SK-N-SH (cell line): ENCODE results near the gene SHISA8. TPM values are rescaled to one million over a fixed set of nuclear protein-coding genes. Genes with fewer than 3 reads are reported as not detected.
"Not testable (repeated sequence)": the region's sequence is repeated elsewhere in the genome, so short reads cannot be mapped to it uniquely, and the experiment has no call there.

Experiments used
- CTCF ChIA-PET: fragments of 300-600, 350-600 bp; formaldehyde crosslinking; extraction: SDS; loops from one replicate; lab custom pipeline; 2021; lab: Yijun Ruan, JAX
- POLR2A ChIA-PET: fragments of 350-600 bp; sonication (Branson Sonifier 250); formaldehyde crosslinking; extraction: SDS; loops from one replicate; lab custom pipeline; 2020; ENCODE audit warnings: antibody characterized with exemption, inconsistent platforms; lab: Yijun Ruan, JAX
- DNase-seq: peaks from one replicate; pipeline ENCODE4 v3.0.0; 2012
- H2AFZ ChIP-seq: fragments of 200-600 bp; sonication (generic); 2 replicates; pipeline ENCODE4 v1.8.1; 2016; ENCODE audit warnings: antibody characterized with exemption, mild to moderate bottlenecking, low read depth
- H3F3A ChIP-seq: fragments of 200-600 bp; sonication (generic); replicated peaks from 2 replicates; pipeline ENCODE3; 2016; ENCODE audit warnings: antibody characterized with exemption, mild to moderate bottlenecking; ENCODE audit not compliant: insufficient read depth
- H3K27ac ChIP-seq, 2 experiments: fragments of 200-500 bp in 1 of 2; fragments of 200-600 bp in 1 of 2; sonication (Bioruptor generic) in 1 of 2; sonication (generic), shearing (Covaris generic) in 1 of 2; 2 replicates each; pipeline versions ENCODE4 v1.5.1 to v1.6.1; 2014 to 2016; ENCODE audit warnings: low read depth in 2 of 2, inconsistent platforms in 1 of 2, low read length in 1 of 2, mild to moderate bottlenecking in 1 of 2, mixed read lengths in 1 of 2
- H3K27me3 ChIP-seq: fragments of 200-600 bp; sonication (generic), shearing (Covaris generic); 2 replicates; pipeline ENCODE4 v1.6.1; 2016; ENCODE audit warnings: mixed run types; ENCODE audit not compliant: insufficient read depth
- H3K36me3 ChIP-seq, 2 experiments: fragments of 200-500 bp in 1 of 2; fragments of 200-600 bp in 1 of 2; sonication (Bioruptor generic) in 1 of 2; sonication (generic) in 1 of 2; replicated peaks in 1 of 2; 2 replicates each; pipeline versions ENCODE3 to v1.5.1; 2014 to 2016; ENCODE audit warnings: low read length in 1 of 2, mild to moderate bottlenecking in 1 of 2; ENCODE audit not compliant: insufficient read depth in 2 of 2, control insufficient read depth in 1 of 2
- H3K4me1 ChIP-seq, 2 experiments: fragments of 200-500 bp in 1 of 2; fragments of 200-600 bp in 1 of 2; sonication (Bioruptor generic) in 1 of 2; sonication (generic), shearing (Covaris generic) in 1 of 2; 2 replicates each; pipeline versions ENCODE4 v1.5.1 to v1.6.1; 2014 to 2016; ENCODE audit warnings: low read depth in 1 of 2, low read length in 1 of 2, mixed run types in 1 of 2; ENCODE audit not compliant: insufficient read depth in 2 of 2, control insufficient read depth in 1 of 2
- H3K4me2 ChIP-seq: fragments of 200-600 bp; sonication (generic), shearing (Covaris generic); 2 replicates; pipeline ENCODE4 v1.6.1; 2017; ENCODE audit warnings: mixed run types
- H3K4me3 ChIP-seq, 2 experiments: fragments of 200-500 bp in 1 of 2; fragments of 200-600 bp in 1 of 2; sonication (Bioruptor generic) in 1 of 2; sonication (generic), shearing (Covaris generic) in 1 of 2; 2 replicates each; pipeline versions ENCODE4 v1.5.1 to v1.8.1; 2014 to 2016; ENCODE audit warnings: low read depth in 2 of 2, inconsistent platforms in 1 of 2, low read length in 1 of 2, mild to moderate bottlenecking in 1 of 2, mixed read lengths in 1 of 2, moderate library complexity in 1 of 2
- H3K79me2 ChIP-seq: fragments of 200-600 bp; sonication (generic); 2 replicates; pipeline ENCODE4 v1.8.1; 2017; ENCODE audit warnings: mild to moderate bottlenecking; ENCODE audit not compliant: insufficient read depth
- H3K9ac ChIP-seq: fragments of 200-600 bp; sonication (generic); 2 replicates; pipeline ENCODE4 v1.6.1; 2017; ENCODE audit warnings: mixed run types
- H3K9me2 ChIP-seq: fragments of 200-600 bp; sonication (generic); 2 replicates; pipeline ENCODE4 v1.6.1; 2017; ENCODE audit warnings: mixed run types
- H3K9me3 ChIP-seq: fragments of 200-600 bp; sonication (generic); 2 replicates; pipeline ENCODE4 v1.6.1; 2017; ENCODE audit warnings: mixed run types, mild to moderate bottlenecking, moderate library complexity
- H4K20me1 ChIP-seq: fragments of 200-600 bp; sonication (generic); 2 replicates; pipeline ENCODE4 v1.6.1; 2017; ENCODE audit warnings: mild to moderate bottlenecking, mixed run types; ENCODE audit not compliant: insufficient read depth
- CTCF ChIP-seq: fragments of 200-600 bp; sonication (generic); IDR thresholded peaks from 2 replicates; pipeline ENCODE4 v1.6.1; 2017; ENCODE audit warnings: antibody characterized with exemption, mild to moderate bottlenecking, moderate library complexity
- EP300 ChIP-seq, 2 experiments: IDR thresholded peaks; 2 replicates each; pipeline versions ENCODE4 v1.4.0 to v1.6.1; 2012; ENCODE audit warnings: borderline replicate concordance in 1 of 2, low read depth in 1 of 2, low read length in 1 of 2
- IRF3 ChIP-seq: fragments of 150-350 bp; IDR thresholded peaks from 2 replicates; pipeline ENCODE4 v1.6.1; 2016; ENCODE audit warnings: mild to moderate bottlenecking, low read depth, low read length
- MAX ChIP-seq: IDR thresholded peaks from 2 replicates; pipeline ENCODE4 v1.4.0; 2012; ENCODE audit warnings: low read depth
- MEF2A ChIP-seq: IDR thresholded peaks from 2 replicates; pipeline ENCODE4 v1.4.0; 2012; ENCODE audit warnings: low read depth, borderline replicate concordance
- NFIC ChIP-seq: IDR thresholded peaks from 2 replicates; pipeline ENCODE4 v1.4.0; 2012; ENCODE audit warnings: borderline replicate concordance
- POLR2AphosphoS5 ChIP-seq: IDR thresholded peaks from 2 replicates; pipeline ENCODE4 v1.6.1; 2012; ENCODE audit warnings: low read depth, low read length
- REST ChIP-seq: IDR thresholded peaks from 2 replicates; pipeline ENCODE4 v1.6.1; 2012; ENCODE audit warnings: mild to moderate bottlenecking, low read depth, low read length, moderate library complexity
- SMC3 ChIP-seq: IDR thresholded peaks from 2 replicates; pipeline ENCODE4 v1.6.1; 2012; ENCODE audit warnings: low read depth, low read length, improper control_type of control experiment
- WGBS: methylation state at CpG from one replicate; pipeline ENCODE4 v1.1.6; 2017; ENCODE audit warnings: low lambda C conversion rate; 5-methylcytosine and 5-hydroxymethylcytosine counted together
- polyA plus RNA-seq, 3 experiments: library from polyadenylated mRNA; depleted of rRNA; stranded (reverse); fragments of >200 nt; gene quantifications; 2 replicates each; pipeline ENCODE4 v1.2.3, GENCODE V29; 2012

SHISA8 gene
- polyA plus RNA-seq, 1 of the 3 experiments (the other 2 are of a cell fraction), result not detected

DNA sequence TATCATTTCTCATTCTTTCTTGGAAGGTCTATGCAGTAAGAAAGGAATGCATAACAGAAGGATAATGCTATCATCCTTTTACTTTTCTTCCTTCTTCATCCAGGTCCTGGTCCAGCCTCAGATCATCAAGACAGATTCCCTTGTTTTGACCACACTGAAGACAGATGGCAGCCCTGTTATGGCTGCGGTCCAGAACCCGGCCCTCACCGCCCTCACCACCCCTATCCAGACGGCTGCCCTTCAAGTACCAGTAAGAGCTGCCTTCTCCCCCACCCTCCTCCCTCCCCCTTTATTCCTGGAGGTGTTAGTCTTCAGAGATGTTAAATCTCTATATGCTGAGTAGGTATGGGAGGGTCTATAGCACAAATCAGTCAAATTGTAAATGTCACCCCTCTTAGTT lies 44.1 kb downstream of the SHISA8 start:
- ChIA-PET POLR2A (no interaction called here), CTCF (no interaction called here)

GRCh38 chr22:41870081-41870480 lies 44.8 kb downstream of the SHISA8 start:
- DNase-seq, H3K79me2 ChIP-seq, H3K27ac ChIP-seq, H3K36me3 ChIP-seq, H3K9ac ChIP-seq, CTCF ChIA-PET, H3K9me2 ChIP-seq, H3F3A ChIP-seq, H2AFZ ChIP-seq, H3K27me3 ChIP-seq, H3K4me2 ChIP-seq, H3K4me1 ChIP-seq, POLR2A ChIA-PET, H3K4me3 ChIP-seq, H4K20me1 ChIP-seq, H3K9me3 ChIP-seq: not testable (repeated sequence)
- no CpG with 5 or more reads among the region's 1 CpG for WGBS

More for the DNA sequence above, 44.1 kb downstream of the SHISA8 start:
- Histone ChIP-seq H2AFZ (no peak overlapping the region), H3K9ac (no peak overlapping the region), H3K79me2 (no peaks in the 10 kb centered on the region), H3K27ac (no peak overlapping the region), H3F3A (no peaks in the 10 kb centered on the region), H3K4me1 (peaks cover 0 to under 1% of the 10 kb centered on the region in 2 experiments; a peak in 1 of 4 replicates), H3K9me2 (no peaks in the 10 kb centered on the region), H3K27me3 (no peaks in the 10 kb centered on the region), H3K9me3 (no peaks in the 10 kb centered on the region), H3K4me3 (no peak overlapping the region), H3K4me2 (no peak overlapping the region), H3K36me3 (no peaks in the 10 kb centered on the region), H4K20me1 (no peaks in the 10 kb centered on the region)
- WGBS, result 91% methylated on average over 4 of the region's 4 CpGs
- TF ChIP-seq REST (no peak), NFIC (no peak), MAX (no peak), POLR2AphosphoS5 (no peak), IRF3 (no peak), SMC3 (no peak), EP300 (IDR thresholded peaks at IDR 0.05; ENCODE audit: borderline replicate concordance in 1 of 2, low read depth in 1 of 2, low read length in 1 of 2) (no peak), MEF2A (no peak), CTCF (no peak)
- DNase-seq, result no peak
